Left colon (tissue), 2 donors: ENCODE results near the gene GLP2R. TPM values are rescaled to one million over a fixed set of nuclear protein-coding genes. Genes with fewer than 3 reads are reported as not detected.
A peak's percentile ranks its signal among the peaks of the same experiment; 100 is the strongest.

Source experiments
- ATAC-seq: fragments of 200-7000 bp; cut with Tn5 transposase; one replicate; pipeline ENCODE4 v1.9.1; 2020; ENCODE audit warnings: mild to moderate bottlenecking, moderate library complexity
- DNase-seq, 2 donors: peaks; one replicate each; pipeline ENCODE4 v3.0.0-alpha.2; 2020
- intact Hi-C, 2 donors: fragments of 100-400 bp; cut with DNase I in 1 of 2; cut with micrococcal nuclease in 1 of 2; formaldehyde crosslinking; loops; one replicate each; pipeline versions ENCODE4 v1.11.2 to v1.14.0; 2022; cut with DNase I, micrococcal nuclease
- total RNA-seq, 2 donors: library from RNA; stranded (reverse); fragmentation: NEBNext Ultra II Directional; extraction: Animal tissue kit (Norgen Biotek cat#: 25700); gene quantifications; one replicate each; pipeline ENCODE4 v1.2.1, GENCODE V29; 2021
- donor health status: DM: no; HTN: no; CAD: no.
- donor health status: DM: yes; HTN: yes; CAD: no.

The GLP2R gene
- total RNA-seq, 2 donors from 2014 or later = 10.4 to 11.9 TPM

- no peak for DNase-seq
- intact Hi-C loops = no loop called here
- ATAC-seq = no peak
Observed at GRCh38 chr17:9810100-9810949, 15.4 kb upstream of the GLP2R start.

DNA sequence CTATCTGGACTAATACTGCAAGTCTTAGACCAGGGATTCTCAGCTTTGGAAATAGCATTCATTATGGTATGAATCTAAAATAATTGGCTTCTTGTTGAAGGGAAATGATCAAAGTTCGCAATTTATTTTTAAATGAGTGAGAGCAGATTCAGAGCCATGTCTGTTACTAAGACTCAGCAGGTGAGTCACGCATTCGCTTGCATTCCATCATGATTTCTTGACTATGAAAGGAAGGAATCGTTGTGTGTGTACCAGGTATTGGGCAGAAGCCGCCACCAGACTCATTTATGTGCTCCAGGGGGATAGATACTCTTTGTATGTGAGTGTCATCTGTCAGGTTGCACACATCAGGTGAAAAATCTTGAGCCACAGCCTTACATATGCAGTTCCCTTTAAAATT is 14.6 kb upstream of the GLP2R start:
- DNase-seq (no peak), ATAC-seq (no peak)
- intact Hi-C loops = no loop called here

GRCh38 chr17:9811537-9811936 is 14.2 kb upstream of the GLP2R start:
- ATAC-seq = no peak
- intact Hi-C loops = no loop called here
- no peak for DNase-seq

DNA sequence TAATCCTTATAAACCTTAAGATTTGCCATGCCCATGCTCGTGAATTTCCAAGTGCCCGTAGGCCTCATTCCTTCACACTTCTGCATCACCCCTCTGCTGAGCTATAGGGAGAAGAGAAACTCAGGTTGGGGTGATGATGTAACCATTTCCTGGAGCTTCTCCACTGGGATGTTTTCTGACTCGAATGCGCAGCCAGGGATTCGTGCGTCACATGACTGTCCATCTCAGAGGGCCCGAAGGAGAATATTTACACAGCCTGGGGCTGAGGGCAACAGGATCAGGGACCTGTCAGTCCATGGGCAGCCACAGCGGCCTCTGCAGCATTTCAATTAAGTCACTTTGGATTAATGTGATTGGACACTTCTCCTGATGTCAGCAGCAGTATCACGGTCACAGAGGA is 12.6 kb upstream of the GLP2R start:
- ATAC-seq (no peak), DNase-seq (no peak)
- intact Hi-C loops = no loop called here

GRCh38 chr17:9814337-9814945 is 11.3 kb upstream of the GLP2R start:
- ATAC-seq = no peak
- intact Hi-C loops = no loop called here
- DNase-seq = no peak

DNA sequence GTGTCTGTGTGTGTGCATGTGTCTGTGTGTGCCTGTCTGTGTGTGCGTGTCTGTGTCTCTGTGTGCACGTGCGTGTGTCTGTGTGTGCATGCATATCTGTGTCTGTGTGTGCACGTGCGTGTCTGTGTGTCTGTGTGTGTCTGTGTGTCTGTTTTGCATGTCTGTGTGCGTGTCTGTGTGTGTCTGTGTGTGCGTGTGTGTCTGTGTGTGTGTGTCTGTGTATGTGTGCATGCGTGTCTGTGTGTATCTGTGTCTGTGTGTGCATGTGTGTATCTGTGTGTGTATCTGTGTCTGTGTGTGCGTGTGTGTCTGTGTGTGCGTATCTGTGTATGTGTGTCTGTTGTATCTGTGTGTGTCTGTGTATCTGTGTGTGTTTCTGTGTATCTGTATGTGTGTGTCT is 9.3 kb upstream of the GLP2R start:
- DNase-seq (no peak), ATAC-seq (no peak)
- intact Hi-C loops = no loop called here

GRCh38 chr17:9817086-9817485 is 8.6 kb upstream of the GLP2R start:
- intact Hi-C loops = no loop called here
- ATAC-seq (peak; percentile 56), DNase-seq (no peak)

GRCh38 chr17:9818760-9819159 is 7.0 kb upstream of the GLP2R start:
- intact Hi-C loops = no loop called here
- DNase-seq (no peak), ATAC-seq (no peak)

- no peak for DNase-seq
- intact Hi-C loops = no loop called here
- no peak for ATAC-seq
Observed at GRCh38 chr17:9820448-9820847, 5.3 kb upstream of the GLP2R start.

- ATAC-seq = no peak
Observed at GRCh38 chr17:9821921-9822320, 3.8 kb upstream of the GLP2R start, which contains the start of gene GSG1L2. GSG1L2 (minus strand) TSS chr17:9822079; CDS start chr17:9822071, 8 bp downstream.

GRCh38 chr17:9824094-9824493 is 1.6 kb upstream of the GLP2R start:
- no peak for DNase-seq
- intact Hi-C loops = no loop called here
- no peak for ATAC-seq

More at GRCh38 chr17:9821921-9822320, 3.8 kb upstream of the GLP2R start, which contains the start of gene GSG1L2:
- intact Hi-C loops = no loop called here
- DNase-seq = no peak

DNA sequence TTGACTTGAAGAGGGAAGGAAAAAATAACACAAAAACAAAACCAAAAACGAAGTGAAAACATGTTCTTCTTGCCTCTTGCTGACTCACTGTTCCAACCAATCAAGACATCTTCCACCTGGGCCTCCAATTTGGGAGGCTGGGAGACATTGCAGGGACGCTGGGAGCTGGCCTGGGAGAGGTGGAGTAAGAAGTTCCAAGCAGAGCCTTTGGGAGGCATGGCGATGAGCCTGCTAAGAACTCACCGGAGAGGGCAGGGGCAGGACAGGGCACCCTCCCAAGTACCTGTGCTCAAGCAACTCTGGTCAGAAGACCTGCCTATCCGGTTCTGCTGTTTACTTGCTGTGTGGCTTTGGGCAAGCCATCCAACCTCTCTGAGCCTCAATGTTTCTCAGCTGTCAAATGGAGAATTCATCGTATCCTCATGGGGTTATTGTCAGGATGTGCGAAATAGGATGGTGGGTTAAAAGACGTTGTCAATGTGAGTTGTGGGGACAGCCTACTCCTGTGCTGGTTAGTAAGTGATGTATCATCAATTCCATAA is 856 bp upstream of the GLP2R start:
- DNase-seq = no peak
- no peak for ATAC-seq
- intact Hi-C loops = no loop called here

DNA sequence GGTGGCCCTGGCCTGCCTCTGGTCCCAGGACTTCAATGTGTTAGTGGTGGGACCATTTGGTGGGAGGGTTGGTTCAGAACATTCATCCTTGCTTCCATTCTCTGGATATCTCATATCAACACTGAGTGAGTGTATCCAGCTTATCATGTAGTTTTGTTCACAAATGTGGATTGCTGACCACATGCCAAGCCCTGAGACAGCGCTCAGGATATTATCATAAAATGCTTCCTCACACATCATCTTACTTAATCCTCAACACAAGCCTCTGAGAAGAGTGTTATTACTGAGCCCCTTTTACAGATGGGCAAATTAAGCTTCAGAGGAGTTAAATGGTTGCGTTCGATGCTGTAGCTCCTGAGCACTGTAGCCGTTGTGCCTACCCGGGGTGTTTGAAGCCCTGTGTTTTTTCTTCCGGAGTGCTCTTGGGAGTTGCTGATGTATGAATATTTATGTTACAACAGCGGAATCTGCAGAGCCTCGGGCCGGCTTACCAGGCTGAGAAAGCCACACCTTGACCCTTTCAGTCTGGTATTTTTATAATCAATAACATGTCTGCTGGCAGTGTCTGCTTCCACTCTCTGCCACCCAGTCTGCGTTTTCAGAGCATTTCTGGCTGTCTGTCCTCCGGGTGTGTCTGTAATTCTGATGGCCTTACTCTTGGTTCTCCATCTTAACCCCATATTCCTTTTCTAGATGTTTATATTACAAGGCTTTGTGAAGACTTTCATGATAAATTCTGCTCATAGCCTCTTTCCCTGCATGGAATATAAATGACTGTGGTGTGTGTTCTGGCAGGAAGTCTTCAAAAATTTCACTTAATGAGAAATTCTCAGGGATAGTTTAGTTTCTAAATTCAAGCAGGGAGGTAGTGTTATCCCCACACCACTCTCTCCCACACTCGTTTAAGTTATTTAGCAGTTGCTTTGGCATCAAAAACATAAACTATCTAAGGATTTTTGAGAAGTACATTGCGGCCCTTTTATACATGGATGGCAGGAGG is 2.9 kb downstream of the GLP2R start:
- no peak for DNase-seq
- intact Hi-C loops = no loop called here
- no peak for ATAC-seq

GRCh38 chr17:9829343-9829742 is 3.6 kb downstream of the GLP2R start:
- no peak for ATAC-seq
- no peak for DNase-seq
- intact Hi-C loops = no loop called here

DNA sequence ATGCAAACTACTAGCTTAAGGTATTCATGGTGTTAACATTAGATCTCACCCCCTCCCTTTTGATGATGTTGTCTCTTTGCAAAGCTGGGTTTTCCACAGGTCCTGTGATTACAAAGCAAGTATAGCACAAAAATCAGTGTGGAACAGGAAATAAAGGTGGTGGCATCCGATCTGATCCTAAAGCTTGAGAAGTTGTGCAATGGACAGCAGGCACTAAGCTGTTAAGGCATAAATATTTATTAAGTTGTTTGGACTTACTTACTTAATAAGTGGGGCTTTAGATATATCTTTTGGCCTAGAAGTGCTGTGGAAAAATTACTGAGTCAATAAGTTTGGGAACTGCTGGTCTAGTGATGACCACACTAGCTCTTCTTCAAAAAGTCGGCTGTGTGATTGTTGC is 5.0 kb downstream of the GLP2R start:
- DNase-seq (no peak), ATAC-seq (no peak)
- intact Hi-C loops = no loop called here

GRCh38 chr17:9833922-9834321 is 8.2 kb downstream of the GLP2R start:
- ATAC-seq (no peak), DNase-seq (no peak)
- intact Hi-C loops = no loop called here

GRCh38 chr17:9837551-9838471 is 12.1 kb downstream of the GLP2R start:
- ATAC-seq = no peak
- peak in 1 of 2 donors; percentile 38 for DNase-seq
- intact Hi-C loops = no loop called here

- intact Hi-C loops = no loop called here
- no peak for ATAC-seq
- no peak for DNase-seq
Observed at GRCh38 chr17:9839433-9839832, 13.7 kb downstream of the GLP2R start.
